ENCODE measurements around the gene CADPS2.

The CADPS2 gene

DNA sequence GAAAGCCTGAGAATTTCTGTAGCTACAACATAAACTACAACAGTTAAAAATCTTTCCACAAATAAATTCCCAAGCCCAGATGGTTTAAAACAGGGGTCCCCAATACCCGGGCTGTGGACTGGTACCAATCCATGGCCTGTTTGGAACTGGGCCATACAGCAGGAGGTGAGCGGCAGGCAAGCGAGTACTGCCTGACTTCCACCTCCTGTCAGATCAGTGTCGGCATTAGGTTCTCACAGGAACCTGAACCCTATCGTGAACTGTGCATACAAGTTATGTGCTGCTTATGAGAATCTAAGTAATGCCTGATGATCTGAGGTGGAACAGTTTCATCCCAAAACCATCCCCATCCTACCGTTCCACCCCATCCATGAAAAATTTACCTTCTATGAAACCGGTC lies 421.0 kb downstream of the CADPS2 start:
- no peak overlapping the region for H3K27ac ChIP-seq (ENCODE audit: poor library complexity, severe bottlenecking)
- no peaks in the 10 kb centered on the region for H3K27me3 ChIP-seq (ENCODE audit: insufficient read depth, poor library complexity, severe bottlenecking)
- TF ChIP-seq, protein P1, sequence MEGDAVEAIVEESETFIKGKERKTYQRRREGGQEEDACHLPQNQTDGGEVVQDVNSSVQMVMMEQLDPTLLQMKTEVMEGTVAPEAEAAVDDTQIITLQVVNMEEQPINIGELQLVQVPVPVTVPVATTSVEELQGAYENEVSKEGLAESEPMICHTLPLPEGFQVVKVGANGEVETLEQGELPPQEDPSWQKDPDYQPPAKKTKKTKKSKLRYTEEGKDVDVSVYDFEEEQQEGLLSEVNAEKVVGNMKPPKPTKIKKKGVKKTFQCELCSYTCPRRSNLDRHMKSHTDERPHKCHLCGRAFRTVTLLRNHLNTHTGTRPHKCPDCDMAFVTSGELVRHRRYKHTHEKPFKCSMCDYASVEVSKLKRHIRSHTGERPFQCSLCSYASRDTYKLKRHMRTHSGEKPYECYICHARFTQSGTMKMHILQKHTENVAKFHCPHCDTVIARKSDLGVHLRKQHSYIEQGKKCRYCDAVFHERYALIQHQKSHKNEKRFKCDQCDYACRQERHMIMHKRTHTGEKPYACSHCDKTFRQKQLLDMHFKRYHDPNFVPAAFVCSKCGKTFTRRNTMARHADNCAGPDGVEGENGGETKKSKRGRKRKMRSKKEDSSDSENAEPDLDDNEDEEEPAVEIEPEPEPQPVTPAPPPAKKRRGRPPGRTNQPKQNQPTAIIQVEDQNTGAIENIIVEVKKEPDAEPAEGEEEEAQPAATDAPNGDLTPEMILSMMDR (IDR thresholded peaks at IDR 0.05; ENCODE audit: poor library complexity, severe bottlenecking), result no peak
- H3K9me3 ChIP-seq (ENCODE audit: severe bottlenecking), result no peaks in the 10 kb centered on the region
- no peak for DNase-seq (ENCODE audit: low spot score)
- no peak overlapping the region for H3K4me3 ChIP-seq (ENCODE audit: severe bottlenecking)
- no peaks in the 10 kb centered on the region for H3K36me3 ChIP-seq (ENCODE audit: low read depth)
- no peak for ATAC-seq (ENCODE audit: low read depth)
- H3K4me1 ChIP-seq (ENCODE audit: insufficient read depth, poor library complexity, severe bottlenecking), result no peaks in the 10 kb centered on the region

DNA sequence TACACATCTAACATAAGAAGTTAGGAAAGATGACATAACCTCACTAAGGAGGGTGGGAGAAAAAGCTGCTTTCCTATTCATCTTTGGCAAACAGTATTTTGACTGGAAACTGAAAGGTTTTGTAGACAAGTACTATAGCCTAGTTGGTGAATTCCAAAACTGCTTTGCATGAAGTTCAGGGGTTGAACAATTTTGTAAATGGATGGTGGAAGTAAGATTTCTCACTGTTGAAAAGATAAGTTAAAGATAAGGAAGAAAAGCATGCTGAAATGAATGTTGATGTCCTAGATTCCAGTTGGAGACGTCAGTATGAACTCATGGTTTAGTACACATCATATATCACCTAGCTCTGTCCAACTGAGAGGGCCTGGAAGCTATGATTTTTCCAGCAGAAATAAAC lies 422.6 kb downstream of the CADPS2 start:
- Histone ChIP-seq H3K9me3 (ENCODE audit: severe bottlenecking) (no peaks in the 10 kb centered on the region), H3K4me3 (ENCODE audit: severe bottlenecking) (no peak overlapping the region), H3K36me3 (ENCODE audit: low read depth) (no peaks in the 10 kb centered on the region), H3K27ac (ENCODE audit: poor library complexity, severe bottlenecking) (no peak overlapping the region), H3K27me3 (ENCODE audit: insufficient read depth, poor library complexity, severe bottlenecking) (no peaks in the 10 kb centered on the region), H3K4me1 (ENCODE audit: insufficient read depth, poor library complexity, severe bottlenecking) (no peaks in the 10 kb centered on the region)
- TF ChIP-seq, protein P1 (IDR thresholded peaks at IDR 0.05; ENCODE audit: poor library complexity, severe bottlenecking), result no peak
- DNase-seq (ENCODE audit: low spot score), result no peak
- no peak for ATAC-seq (ENCODE audit: low read depth)

DNA sequence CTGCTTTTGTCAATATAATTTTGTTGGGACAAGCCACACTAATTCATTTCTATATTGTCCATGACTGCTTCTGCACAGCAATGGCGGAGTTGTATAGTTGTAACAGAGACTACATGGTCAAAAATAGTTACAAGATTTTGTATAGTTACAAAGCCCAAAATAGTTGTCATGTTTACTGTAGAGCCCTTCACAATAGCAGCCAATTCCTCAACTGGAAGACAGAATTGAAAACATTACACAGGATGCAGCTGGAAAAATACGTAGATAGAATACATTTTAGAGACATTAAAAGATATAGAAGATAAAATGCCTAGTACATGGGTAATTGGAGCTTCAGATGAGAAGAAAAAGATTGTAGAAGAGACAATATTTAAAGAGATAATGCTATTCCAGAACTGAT lies 425.3 kb downstream of the CADPS2 start:
- no peaks in the 10 kb centered on the region for H3K9me3 ChIP-seq (ENCODE audit: severe bottlenecking)
- TF ChIP-seq, protein P1 (IDR thresholded peaks at IDR 0.05; ENCODE audit: poor library complexity, severe bottlenecking), result no peak
- ATAC-seq (ENCODE audit: low read depth), result no peak

DNA sequence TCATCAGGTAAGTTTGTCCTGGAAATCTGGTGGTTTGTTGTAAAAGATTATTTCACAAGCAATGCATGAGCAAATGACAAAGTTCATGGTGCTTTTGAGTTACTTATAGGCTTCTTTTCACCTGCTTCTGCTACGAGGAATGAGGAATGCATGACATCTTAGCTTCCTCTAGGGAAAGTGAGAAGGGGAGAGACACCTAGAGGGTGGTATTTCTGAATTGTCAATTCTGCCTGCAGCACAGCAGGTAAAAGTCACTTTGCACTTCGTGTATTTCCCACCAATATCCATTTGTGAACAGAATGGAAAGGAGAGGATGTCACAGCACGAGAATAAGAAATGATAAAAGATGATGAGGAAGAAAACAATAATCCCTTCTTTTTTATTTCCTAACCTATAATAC lies 428.3 kb downstream of the CADPS2 start:
- ATAC-seq (ENCODE audit: low read depth), result no peak
- H3K27ac ChIP-seq (ENCODE audit: poor library complexity, severe bottlenecking), result no peak overlapping the region
- TF ChIP-seq, protein P1 (IDR thresholded peaks at IDR 0.05; ENCODE audit: poor library complexity, severe bottlenecking), result no peak
- no peak overlapping the region for H3K4me3 ChIP-seq (ENCODE audit: severe bottlenecking)
- no peak for DNase-seq (ENCODE audit: low spot score)
- no peaks in the 10 kb centered on the region for H3K36me3 ChIP-seq (ENCODE audit: low read depth)
- H3K4me1 ChIP-seq (ENCODE audit: insufficient read depth, poor library complexity, severe bottlenecking), result no peaks in the 10 kb centered on the region
- H3K27me3 ChIP-seq (ENCODE audit: insufficient read depth, poor library complexity, severe bottlenecking), result no peaks in the 10 kb centered on the region
- no peaks in the 10 kb centered on the region for H3K9me3 ChIP-seq (ENCODE audit: severe bottlenecking)

More for the DNA sequence above, 425.3 kb downstream of the CADPS2 start:
- Histone ChIP-seq H3K27me3 (ENCODE audit: insufficient read depth, poor library complexity, severe bottlenecking) (no peaks in the 10 kb centered on the region), H3K4me3 (ENCODE audit: severe bottlenecking) (no peak overlapping the region), H3K27ac (ENCODE audit: poor library complexity, severe bottlenecking) (no peak overlapping the region), H3K36me3 (ENCODE audit: low read depth) (no peaks in the 10 kb centered on the region), H3K4me1 (ENCODE audit: insufficient read depth, poor library complexity, severe bottlenecking) (no peaks in the 10 kb centered on the region)
- no peak for DNase-seq (ENCODE audit: low spot score)

DNA sequence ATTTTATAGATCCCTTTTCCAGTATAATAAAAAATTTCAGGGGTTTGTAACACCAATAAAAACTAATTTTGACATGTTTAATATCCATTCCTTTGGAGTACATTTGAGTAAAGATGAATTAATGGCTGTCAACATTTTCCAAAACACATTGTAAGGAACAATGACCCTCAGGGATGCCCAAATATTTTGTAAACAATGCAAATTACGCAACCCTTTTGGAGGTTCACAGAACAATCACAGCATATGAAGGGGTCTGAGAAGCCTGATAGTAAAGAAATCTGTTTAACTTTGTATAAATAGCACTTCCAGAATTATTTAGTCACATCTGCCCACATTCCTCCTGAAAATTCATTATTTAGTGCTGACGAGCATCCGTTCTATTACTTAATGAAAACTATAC lies 428.9 kb downstream of the CADPS2 start:
- no peaks in the 10 kb centered on the region for H3K4me1 ChIP-seq (ENCODE audit: insufficient read depth, poor library complexity, severe bottlenecking)
- no peaks in the 10 kb centered on the region for H3K36me3 ChIP-seq (ENCODE audit: low read depth)
- H3K4me3 ChIP-seq (ENCODE audit: severe bottlenecking), result no peak overlapping the region
- H3K9me3 ChIP-seq (ENCODE audit: severe bottlenecking), result no peaks in the 10 kb centered on the region
- H3K27me3 ChIP-seq (ENCODE audit: insufficient read depth, poor library complexity, severe bottlenecking), result no peaks in the 10 kb centered on the region
- TF ChIP-seq, protein P1 (IDR thresholded peaks at IDR 0.05; ENCODE audit: poor library complexity, severe bottlenecking), result no peak
- no peak for DNase-seq (ENCODE audit: low spot score)
- no peak overlapping the region for H3K27ac ChIP-seq (ENCODE audit: poor library complexity, severe bottlenecking)
- no peak for ATAC-seq (ENCODE audit: low read depth)
